SK-N-SH treated with all-trans-retinoic acid at 6 μM for 48 hours (cell line): ENCODE results near the gene SPHK2.

ENCODE experiments used
- ATAC-seq: fragments of 200-7000 bp; cut with Tn5 transposase; 3 replicates; pipeline ENCODE4 v1.9.1; 2020; ENCODE audit warnings: mild to moderate bottlenecking, moderate library complexity
- ARNTL ChIP-seq: fragments of 450-650 bp; formaldehyde crosslinking; IDR thresholded peaks from 2 replicates; pipeline ENCODE4 v1.5.0; 2020; ENCODE audit warnings: low read depth, mild to moderate bottlenecking, moderate library complexity, borderline replicate concordance
- BACH2 ChIP-seq: fragments of 250-450 bp; sonication (Bioruptor Pico); IDR thresholded peaks from 2 replicates; pipeline ENCODE4 v1.9.0; 2021; ENCODE audit warnings: mild to moderate bottlenecking, borderline replicate concordance
- CSDC2 ChIP-seq: fragments of 250-450 bp; sonication (Bioruptor Pico); IDR thresholded peaks from 2 replicates; pipeline ENCODE4 v1.5.0; 2020; ENCODE audit warnings: mild to moderate bottlenecking, moderate library complexity
- ESRRG ChIP-seq: fragments of 250-450 bp; sonication (Bioruptor Pico); IDR thresholded peaks from 2 replicates; pipeline ENCODE4 v1.6.1; 2021; ENCODE audit warnings: mild to moderate bottlenecking
- GLIS3 ChIP-seq: fragments of 250-450 bp; sonication (Bioruptor Pico); IDR thresholded peaks from 2 replicates; pipeline ENCODE4 v1.5.0; 2020; ENCODE audit warnings: mild to moderate bottlenecking, moderate library complexity
- ISL1 ChIP-seq: fragments of 250-450 bp; sonication (Bioruptor Pico); IDR thresholded peaks from 2 replicates; pipeline ENCODE4 v2.1.2; 2022; ENCODE audit warnings: mild to moderate bottlenecking, moderate library complexity
- OSR1 ChIP-seq: fragments of 250-450 bp; sonication (Bioruptor Pico); IDR thresholded peaks from 2 replicates; pipeline ENCODE4 v1.8.0; 2022; ENCODE audit warnings: moderate library complexity, mild to moderate bottlenecking, inconsistent platforms
- PPARA ChIP-seq: fragments of 250-450 bp; sonication (Bioruptor Pico); IDR thresholded peaks from 2 replicates; pipeline ENCODE4 v1.5.0; 2020; ENCODE audit warnings: mild to moderate bottlenecking, borderline replicate concordance
- RARB ChIP-seq: fragments of 250-450 bp; sonication (Bioruptor Pico); IDR thresholded peaks from 2 replicates; pipeline ENCODE4 v1.8.0; 2021; ENCODE audit warnings: mild to moderate bottlenecking, moderate library complexity
- SNAI2 ChIP-seq: fragments of 250-450 bp; sonication (Bioruptor Pico); IDR thresholded peaks from 2 replicates; pipeline ENCODE4 v1.5.0; 2020; ENCODE audit warnings: mild to moderate bottlenecking, moderate library complexity
- TCF4 ChIP-seq: fragments of 250-450 bp; sonication (Bioruptor Pico); IDR thresholded peaks from 2 replicates; pipeline ENCODE4 v1.8.0; 2021; ENCODE audit warnings: mild to moderate bottlenecking, moderate library complexity, borderline replicate concordance
- TOX ChIP-seq: fragments of 250-450 bp; sonication (Bioruptor Pico); IDR thresholded peaks from 2 replicates; pipeline ENCODE4 v1.8.0; 2021; ENCODE audit warnings: mild to moderate bottlenecking, moderate library complexity, borderline replicate concordance
- ZC3H10 ChIP-seq: fragments of 250-450 bp; sonication (Bioruptor Pico); IDR thresholded peaks from 2 replicates; pipeline ENCODE4 v1.5.1; 2021; ENCODE audit warnings: mild to moderate bottlenecking, moderate library complexity
- ZFP3 ChIP-seq: fragments of 250-450 bp; sonication (Bioruptor Pico); IDR thresholded peaks from 2 replicates; pipeline ENCODE4 v1.5.0; 2020; ENCODE audit warnings: mild to moderate bottlenecking, moderate library complexity
- ZFP30 ChIP-seq: fragments of 450-650 bp; formaldehyde crosslinking; IDR thresholded peaks from 2 replicates; pipeline ENCODE4 v1.5.0; 2022; ENCODE audit warnings: mild to moderate bottlenecking, moderate library complexity
- ZNF565 ChIP-seq: fragments of 450-650 bp; formaldehyde crosslinking; conservative IDR thresholded peaks from 2 replicates; pipeline ENCODE4 v1.5.0; 2020; ENCODE audit warnings: low read depth, mild to moderate bottlenecking, moderate library complexity
- ZNF70 ChIP-seq: fragments of 450-650 bp; formaldehyde crosslinking; IDR thresholded peaks from 2 replicates; pipeline ENCODE4 v1.5.0; 2020; ENCODE audit warnings: mild to moderate bottlenecking, moderate library complexity
- ZNF8 ChIP-seq: fragments of 450-650 bp; formaldehyde crosslinking; IDR thresholded peaks from 2 replicates; pipeline ENCODE4 v1.5.0; 2020; ENCODE audit warnings: mild to moderate bottlenecking, moderate library complexity
- TF ChIP-seq, protein P1 (sequence below): fragments of 250-450 bp; sonication (Bioruptor Pico); IDR thresholded peaks from 2 replicates; pipeline ENCODE4 v1.8.0; 2020; ENCODE audit warnings: mild to moderate bottlenecking, moderate library complexity, borderline replicate concordance
- TF ChIP-seq, protein P2 (sequence below): fragments of 250-450 bp; sonication (Bioruptor Pico); IDR thresholded peaks from 2 replicates; pipeline ENCODE4 v1.5.0; 2020; ENCODE audit warnings: mild to moderate bottlenecking, moderate library complexity
- TF ChIP-seq, protein P3 (sequence below): fragments of 250-450 bp; sonication (Bioruptor Pico); IDR thresholded peaks from 2 replicates; pipeline ENCODE4 v1.5.1; 2021; ENCODE audit warnings: mild to moderate bottlenecking, moderate library complexity
- TF ChIP-seq, protein P4 (sequence below): fragments of 250-450 bp; sonication (Bioruptor Pico); IDR thresholded peaks from 2 replicates; pipeline ENCODE4 v1.5.1; 2020; ENCODE audit warnings: low read depth, mild to moderate bottlenecking, moderate library complexity
- TF ChIP-seq, protein P5 (sequence below): fragments of 250-450 bp; sonication (Bioruptor Pico); IDR thresholded peaks from 2 replicates; pipeline ENCODE4 v1.8.0; 2021; ENCODE audit warnings: low read depth, mild to moderate bottlenecking, moderate library complexity, borderline replicate concordance

The SPHK2 gene

DNA sequence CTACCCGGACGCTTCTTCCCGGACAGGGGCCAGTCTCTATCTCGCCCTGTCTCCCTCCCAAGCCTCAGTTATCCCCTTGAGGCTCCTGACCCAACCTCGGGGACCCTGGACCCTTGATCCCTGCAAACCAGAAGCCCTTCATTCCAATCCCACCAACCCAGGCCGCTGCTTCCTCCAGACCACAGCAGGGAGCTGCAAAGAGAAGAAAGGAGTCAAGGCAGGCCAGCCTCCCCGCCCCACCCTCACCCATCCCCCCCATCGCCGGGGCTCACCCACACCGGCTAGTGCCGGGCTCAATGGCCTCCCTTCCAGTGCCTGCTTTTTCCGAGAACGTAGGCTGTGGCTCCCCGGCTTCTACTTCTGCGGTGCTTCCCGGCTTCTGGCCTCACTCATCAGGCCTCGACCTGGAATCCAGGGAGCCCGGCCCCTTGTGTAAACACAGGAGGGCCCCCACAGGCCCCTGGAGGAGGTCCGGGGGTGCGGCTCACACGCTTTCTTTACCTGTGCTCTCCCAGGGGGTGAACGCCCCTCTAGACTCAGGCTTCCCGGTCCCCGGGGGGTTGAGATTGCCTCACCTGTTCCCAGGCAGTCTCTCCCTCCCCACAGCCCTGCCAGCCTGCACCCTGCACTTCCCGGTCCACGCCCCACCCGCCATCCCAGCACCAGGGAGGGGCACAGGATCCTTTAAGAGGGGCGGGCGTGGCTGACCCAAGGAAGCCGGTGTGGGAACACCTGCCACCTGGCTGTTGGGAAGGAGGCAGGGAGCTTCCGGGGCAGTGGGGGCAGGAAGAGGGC is 4.7 kb upstream of the SPHK2 start, which contains the start of gene FAM83E:
FAM83E (minus strand) TSS at position 641 of the 795 bp plus-strand sequence. CDS start 1,704 bp downstream, outside the sequence.
- no peak; the same call in 2 of the 3 replicates for ATAC-seq
- TF ChIP-seq ZNF565 (CRISPR knock-in tag) = no peak
- no peak for TF ChIP-seq ZNF70 (CRISPR knock-in tag)
- no peak for TF ChIP-seq ZC3H10 (CRISPR knock-in tag)
- TF ChIP-seq, protein P1, sequence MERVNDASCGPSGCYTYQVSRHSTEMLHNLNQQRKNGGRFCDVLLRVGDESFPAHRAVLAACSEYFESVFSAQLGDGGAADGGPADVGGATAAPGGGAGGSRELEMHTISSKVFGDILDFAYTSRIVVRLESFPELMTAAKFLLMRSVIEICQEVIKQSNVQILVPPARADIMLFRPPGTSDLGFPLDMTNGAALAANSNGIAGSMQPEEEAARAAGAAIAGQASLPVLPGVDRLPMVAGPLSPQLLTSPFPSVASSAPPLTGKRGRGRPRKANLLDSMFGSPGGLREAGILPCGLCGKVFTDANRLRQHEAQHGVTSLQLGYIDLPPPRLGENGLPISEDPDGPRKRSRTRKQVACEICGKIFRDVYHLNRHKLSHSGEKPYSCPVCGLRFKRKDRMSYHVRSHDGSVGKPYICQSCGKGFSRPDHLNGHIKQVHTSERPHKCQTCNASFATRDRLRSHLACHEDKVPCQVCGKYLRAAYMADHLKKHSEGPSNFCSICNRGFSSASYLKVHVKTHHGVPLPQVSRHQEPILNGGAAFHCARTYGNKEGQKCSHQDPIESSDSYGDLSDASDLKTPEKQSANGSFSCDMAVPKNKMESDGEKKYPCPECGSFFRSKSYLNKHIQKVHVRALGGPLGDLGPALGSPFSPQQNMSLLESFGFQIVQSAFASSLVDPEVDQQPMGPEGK (CRISPR knock-in tag) = no peak
- no peak for TF ChIP-seq ZFP30
- 0 out of 2 replicates have a peak, but pooled peaks have one; percentile 14 for TF ChIP-seq TOX
- peak; percentile 74; the same call in 1 of the 2 replicates for TF ChIP-seq ESRRG (CRISPR knock-in tag)
- TF ChIP-seq ZFP3 = no peak
- TF ChIP-seq RARB (CRISPR knock-in tag) = no peak
- TF ChIP-seq PPARA = no peak
- TF ChIP-seq, protein P2, sequence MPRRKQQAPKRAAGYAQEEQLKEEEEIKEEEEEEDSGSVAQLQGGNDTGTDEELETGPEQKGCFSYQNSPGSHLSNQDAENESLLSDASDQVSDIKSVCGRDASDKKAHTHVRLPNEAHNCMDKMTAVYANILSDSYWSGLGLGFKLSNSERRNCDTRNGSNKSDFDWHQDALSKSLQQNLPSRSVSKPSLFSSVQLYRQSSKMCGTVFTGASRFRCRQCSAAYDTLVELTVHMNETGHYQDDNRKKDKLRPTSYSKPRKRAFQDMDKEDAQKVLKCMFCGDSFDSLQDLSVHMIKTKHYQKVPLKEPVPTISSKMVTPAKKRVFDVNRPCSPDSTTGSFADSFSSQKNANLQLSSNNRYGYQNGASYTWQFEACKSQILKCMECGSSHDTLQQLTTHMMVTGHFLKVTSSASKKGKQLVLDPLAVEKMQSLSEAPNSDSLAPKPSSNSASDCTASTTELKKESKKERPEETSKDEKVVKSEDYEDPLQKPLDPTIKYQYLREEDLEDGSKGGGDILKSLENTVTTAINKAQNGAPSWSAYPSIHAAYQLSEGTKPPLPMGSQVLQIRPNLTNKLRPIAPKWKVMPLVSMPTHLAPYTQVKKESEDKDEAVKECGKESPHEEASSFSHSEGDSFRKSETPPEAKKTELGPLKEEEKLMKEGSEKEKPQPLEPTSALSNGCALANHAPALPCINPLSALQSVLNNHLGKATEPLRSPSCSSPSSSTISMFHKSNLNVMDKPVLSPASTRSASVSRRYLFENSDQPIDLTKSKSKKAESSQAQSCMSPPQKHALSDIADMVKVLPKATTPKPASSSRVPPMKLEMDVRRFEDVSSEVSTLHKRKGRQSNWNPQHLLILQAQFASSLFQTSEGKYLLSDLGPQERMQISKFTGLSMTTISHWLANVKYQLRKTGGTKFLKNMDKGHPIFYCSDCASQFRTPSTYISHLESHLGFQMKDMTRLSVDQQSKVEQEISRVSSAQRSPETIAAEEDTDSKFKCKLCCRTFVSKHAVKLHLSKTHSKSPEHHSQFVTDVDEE (CRISPR knock-in tag) = no peak
- TF ChIP-seq TCF4 = 0 out of 2 replicates have a peak, but pooled peaks have one; percentile 12
- TF ChIP-seq, protein P3, sequence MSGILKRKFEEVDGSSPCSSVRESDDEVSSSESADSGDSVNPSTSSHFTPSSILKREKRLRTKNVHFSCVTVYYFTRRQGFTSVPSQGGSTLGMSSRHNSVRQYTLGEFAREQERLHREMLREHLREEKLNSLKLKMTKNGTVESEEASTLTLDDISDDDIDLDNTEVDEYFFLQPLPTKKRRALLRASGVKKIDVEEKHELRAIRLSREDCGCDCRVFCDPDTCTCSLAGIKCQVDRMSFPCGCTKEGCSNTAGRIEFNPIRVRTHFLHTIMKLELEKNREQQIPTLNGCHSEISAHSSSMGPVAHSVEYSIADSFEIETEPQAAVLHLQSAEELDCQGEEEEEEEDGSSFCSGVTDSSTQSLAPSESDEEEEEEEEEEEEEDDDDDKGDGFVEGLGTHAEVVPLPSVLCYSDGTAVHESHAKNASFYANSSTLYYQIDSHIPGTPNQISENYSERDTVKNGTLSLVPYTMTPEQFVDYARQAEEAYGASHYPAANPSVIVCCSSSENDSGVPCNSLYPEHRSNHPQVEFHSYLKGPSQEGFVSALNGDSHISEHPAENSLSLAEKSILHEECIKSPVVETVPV (CRISPR knock-in tag) = 0 out of 2 replicates have a peak, but pooled peaks have one; percentile 53
- TF ChIP-seq ARNTL = no peak
- TF ChIP-seq CSDC2 = 0 out of 2 replicates have a peak, but pooled peaks have one; percentile 38
- TF ChIP-seq BACH2 (CRISPR knock-in tag) = no peak
- TF ChIP-seq ZNF8 (CRISPR knock-in tag) = no peak
- peak; percentile 78 for TF ChIP-seq GLIS3 (CRISPR knock-in tag)
- TF ChIP-seq, protein P4, sequence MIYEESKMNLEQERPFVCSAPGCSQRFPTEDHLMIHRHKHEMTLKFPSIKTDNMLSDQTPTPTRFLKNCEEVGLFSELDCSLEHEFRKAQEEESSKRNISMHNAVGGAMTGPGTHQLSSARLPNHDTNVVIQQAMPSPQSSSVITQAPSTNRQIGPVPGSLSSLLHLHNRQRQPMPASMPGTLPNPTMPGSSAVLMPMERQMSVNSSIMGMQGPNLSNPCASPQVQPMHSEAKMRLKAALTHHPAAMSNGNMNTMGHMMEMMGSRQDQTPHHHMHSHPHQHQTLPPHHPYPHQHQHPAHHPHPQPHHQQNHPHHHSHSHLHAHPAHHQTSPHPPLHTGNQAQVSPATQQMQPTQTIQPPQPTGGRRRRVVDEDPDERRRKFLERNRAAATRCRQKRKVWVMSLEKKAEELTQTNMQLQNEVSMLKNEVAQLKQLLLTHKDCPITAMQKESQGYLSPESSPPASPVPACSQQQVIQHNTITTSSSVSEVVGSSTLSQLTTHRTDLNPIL (CRISPR knock-in tag) = peak; percentile 39; the same call in 1 of the 2 replicates
- TF ChIP-seq, protein P5, sequence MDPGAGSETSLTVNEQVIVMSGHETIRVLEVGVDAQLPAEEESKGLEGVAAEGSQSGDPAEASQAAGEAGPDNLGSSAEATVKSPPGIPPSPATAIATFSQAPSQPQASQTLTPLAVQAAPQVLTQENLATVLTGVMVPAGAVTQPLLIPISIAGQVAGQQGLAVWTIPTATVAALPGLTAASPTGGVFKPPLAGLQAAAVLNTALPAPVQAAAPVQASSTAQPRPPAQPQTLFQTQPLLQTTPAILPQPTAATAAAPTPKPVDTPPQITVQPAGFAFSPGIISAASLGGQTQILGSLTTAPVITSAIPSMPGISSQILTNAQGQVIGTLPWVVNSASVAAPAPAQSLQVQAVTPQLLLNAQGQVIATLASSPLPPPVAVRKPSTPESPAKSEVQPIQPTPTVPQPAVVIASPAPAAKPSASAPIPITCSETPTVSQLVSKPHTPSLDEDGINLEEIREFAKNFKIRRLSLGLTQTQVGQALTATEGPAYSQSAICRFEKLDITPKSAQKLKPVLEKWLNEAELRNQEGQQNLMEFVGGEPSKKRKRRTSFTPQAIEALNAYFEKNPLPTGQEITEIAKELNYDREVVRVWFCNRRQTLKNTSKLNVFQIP (CRISPR knock-in tag) = no peak
- TF ChIP-seq SNAI2 = no peak
- TF ChIP-seq ISL1 (CRISPR knock-in tag) = no peak
- TF ChIP-seq OSR1 (CRISPR knock-in tag) = no peak
- TF ChIP-seq, all 23 proteins: peak for 7
